MCF 10A (cell line): ENCODE results near the gene SPRN. TPM values are rescaled to one million over a fixed set of nuclear protein-coding genes. Genes with fewer than 3 reads are reported as not detected.

Experiments used
- BruUV-seq: library from RNA; stranded (reverse); fragments of 400-500 nt; replicated peaks from 2 replicates; lab custom pipeline; 2021; lab: Mats Ljungman, UMichigan
- CTCF ChIA-PET: fragments of 300-600 bp; sonication (Branson Sonifier 250); formaldehyde crosslinking; extraction: SDS; loops from one replicate; lab custom pipeline; 2021; ENCODE audit warnings: antibody characterized with exemption, inconsistent platforms; lab: Yijun Ruan, JAX
- POLR2A ChIA-PET: fragments of 300-600, 350-650 bp; sonication (Branson Sonifier 250); formaldehyde crosslinking; extraction: SDS; loops from one replicate; lab custom pipeline; 2020; ENCODE audit warnings: antibody characterized with exemption, inconsistent platforms; lab: Yijun Ruan, JAX
- DNase-seq: peaks from one replicate; pipeline ENCODE4 v3.0.0-alpha.2; 2018; ENCODE audit not compliant: unreplicated experiment
- H3K27ac Mint-ChIP-seq: one replicate; pipeline ENCODE4 v1.8.0; 2022; ENCODE audit warnings: mild to moderate bottlenecking, low read depth, mixed read lengths; ENCODE audit not compliant: unreplicated experiment
- H3K27me3 Mint-ChIP-seq: one replicate; pipeline ENCODE4 v1.8.0; 2022; ENCODE audit warnings: mixed read lengths; ENCODE audit not compliant: insufficient read depth, unreplicated experiment
- H3K36me3 Mint-ChIP-seq: one replicate; pipeline ENCODE4 v1.8.0; 2022; ENCODE audit warnings: mild to moderate bottlenecking, moderate library complexity, mixed read lengths; ENCODE audit not compliant: insufficient read depth, unreplicated experiment
- H3K4me1 Mint-ChIP-seq: one replicate; pipeline ENCODE4 v1.8.0; 2022; ENCODE audit warnings: mixed read lengths; ENCODE audit not compliant: insufficient read depth, unreplicated experiment
- H3K4me3 Mint-ChIP-seq: one replicate; pipeline ENCODE4 v1.8.0; 2022; ENCODE audit warnings: mild to moderate bottlenecking, moderate library complexity, mixed read lengths; ENCODE audit not compliant: unreplicated experiment
- H3K9me3 Mint-ChIP-seq: one replicate; pipeline ENCODE4 v1.8.0; 2022; ENCODE audit warnings: mixed read lengths; ENCODE audit not compliant: unreplicated experiment
- CTCF ChIP-seq: fragments of 200-600 bp; IDR thresholded peaks from one replicate; pipeline ENCODE4 v1.8.0; 2022; ENCODE audit warnings: antibody characterized with exemption, mild to moderate bottlenecking; ENCODE audit not compliant: unreplicated experiment
- intact Hi-C: fragments of 100-400 bp; cut with micrococcal nuclease; formaldehyde crosslinking; loops from 2 replicates; pipeline ENCODE4 v1.14.1; 2022
- total RNA-seq: library from RNA; stranded (reverse); gene quantifications from 2 replicates; pipeline ENCODE4 v1.2.3, GENCODE V29; 2022

The SPRN gene
- total RNA-seq, 1 experiment from 2014 or later: not detected

DNA sequence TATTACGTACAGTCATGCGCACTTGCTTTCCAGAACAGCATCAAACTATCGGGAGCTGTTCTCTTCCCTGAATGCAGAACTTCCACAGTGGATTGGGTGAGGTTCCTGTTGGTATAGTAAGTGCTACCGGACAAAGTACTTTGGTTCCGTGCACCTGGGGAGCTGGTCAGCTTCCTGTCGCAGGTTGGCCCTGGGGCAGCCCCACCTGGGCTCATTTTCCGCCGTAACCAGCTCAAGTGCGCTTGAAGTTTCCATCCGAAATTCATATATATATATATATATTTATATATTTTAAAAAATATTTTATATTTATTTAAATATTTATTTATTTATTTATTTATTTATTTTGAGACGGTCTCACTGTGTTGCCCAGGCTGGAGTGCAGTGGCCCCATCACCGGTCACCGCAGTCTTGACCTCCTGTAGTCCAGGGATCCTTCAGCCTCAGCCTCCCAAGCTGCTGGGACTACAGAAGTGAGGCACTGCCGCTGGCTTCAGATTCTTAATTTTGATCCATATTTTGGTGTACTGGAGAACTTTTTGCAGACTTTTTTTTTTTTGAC is 35.9 kb upstream of the SPRN start:
- no TSS peak for BruUV-seq
- no peak for TF ChIP-seq CTCF
- no peak overlapping the region for H3K4me3 Mint-ChIP-seq
- CTCF ChIA-PET: interaction anchor here (1.4 kb wide), 1 partner anchor 154 kb away, joined by 4 read pairs; no protein-coding TSS in a partner anchor
- H3K27ac Mint-ChIP-seq: no peak overlapping the region
- POLR2A ChIA-PET: no interaction called here
- H3K36me3 Mint-ChIP-seq: no peaks in the 10 kb centered on the region
- no peak for DNase-seq
- H3K27me3 Mint-ChIP-seq: no peaks in the 10 kb centered on the region
- H3K4me1 Mint-ChIP-seq: no peaks in the 10 kb centered on the region
- intact Hi-C loops: no loop called here
- no peaks in the 10 kb centered on the region for H3K9me3 Mint-ChIP-seq

DNA sequence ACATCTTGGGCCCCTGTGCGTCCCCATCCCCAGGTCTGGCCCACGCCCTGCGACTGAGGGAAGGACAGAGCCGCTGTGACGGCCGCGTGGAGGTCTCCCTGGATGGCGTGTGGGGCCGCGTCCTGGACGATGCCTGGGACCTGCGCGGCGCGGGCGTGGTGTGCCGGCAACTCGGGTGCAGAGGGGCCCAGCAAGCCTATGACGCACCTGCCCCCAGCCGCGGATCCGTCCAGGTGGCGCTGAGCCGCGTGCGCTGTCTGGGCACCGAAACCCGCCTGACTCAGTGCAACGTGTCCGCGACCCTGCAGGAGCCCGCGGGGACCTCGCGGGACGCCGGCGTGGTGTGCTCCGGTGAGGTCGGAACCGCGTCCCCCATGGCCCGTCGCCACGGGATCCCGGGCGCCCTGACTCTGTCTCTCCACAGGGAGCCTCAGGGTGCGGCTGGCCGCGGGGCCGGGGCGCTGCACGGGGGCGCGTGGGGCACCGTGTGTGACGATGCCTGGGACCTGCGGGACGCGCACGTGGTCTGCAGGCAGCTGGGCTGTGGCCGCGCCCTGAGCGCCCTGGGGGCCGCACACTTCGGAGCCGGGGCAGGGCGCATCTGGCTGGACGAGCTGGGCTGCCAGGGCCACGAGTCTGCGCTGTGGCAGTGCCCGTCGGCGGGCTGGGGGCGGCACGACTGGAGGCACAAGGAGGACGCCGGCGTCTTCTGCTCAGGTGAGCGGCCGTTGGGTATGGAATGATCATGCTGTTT is 35.2 kb upstream of the SPRN start:
- BruUV-seq: no TSS peak
- intact Hi-C loops: no loop called here

DNA sequence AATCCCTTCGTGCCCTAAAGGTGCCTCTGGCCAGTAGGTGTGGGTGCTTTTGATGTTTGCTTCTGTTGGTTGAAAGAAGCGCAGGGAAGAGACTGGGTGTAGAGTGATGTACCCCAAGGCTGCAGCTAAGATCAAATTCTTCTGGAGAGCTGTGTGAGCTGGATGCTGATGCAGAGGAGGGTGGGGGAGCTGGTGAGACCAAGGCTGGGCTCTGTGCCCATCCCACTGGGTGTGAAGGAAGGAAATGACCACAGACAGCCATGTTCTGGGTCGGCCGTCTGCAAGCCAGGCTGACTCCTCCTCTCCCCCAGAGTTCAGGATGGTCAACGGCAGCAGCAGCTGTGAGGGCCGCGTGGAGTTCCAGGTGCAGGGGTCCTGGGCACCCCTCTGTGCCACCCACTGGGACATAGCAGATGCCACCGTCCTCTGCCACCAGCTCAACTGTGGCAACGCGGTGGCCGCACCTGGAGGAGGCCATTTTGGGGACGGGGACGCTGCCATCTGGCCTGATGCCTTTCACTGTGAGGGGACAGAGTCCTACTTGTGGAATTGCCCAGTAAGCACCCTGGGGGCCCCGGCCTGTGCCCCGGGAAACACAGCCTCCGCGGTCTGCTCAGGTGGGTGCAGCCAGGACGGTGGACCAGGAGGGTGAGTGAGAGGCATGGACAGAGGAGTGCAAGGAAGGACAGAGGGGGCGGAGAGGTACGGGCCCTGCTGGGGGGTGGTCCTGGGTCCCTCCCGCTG is 34.5 kb upstream of the SPRN start:
- intact Hi-C loops: no loop called here
- no peak for DNase-seq
- ChIA-PET CTCF (no interaction called here), POLR2A (no interaction called here)
- no peak overlapping the region for H3K27ac Mint-ChIP-seq
- H3K4me1 Mint-ChIP-seq: no peaks in the 10 kb centered on the region
- H3K4me3 Mint-ChIP-seq: no peak overlapping the region
- H3K9me3 Mint-ChIP-seq: no peaks in the 10 kb centered on the region
- H3K27me3 Mint-ChIP-seq: no peaks in the 10 kb centered on the region
- BruUV-seq: no TSS peak
- no peaks in the 10 kb centered on the region for H3K36me3 Mint-ChIP-seq
- no peak for TF ChIP-seq CTCF

More for the DNA sequence above, 35.2 kb upstream of the SPRN start:
- Mint-ChIP-seq H3K4me3 (no peak overlapping the region), H3K27me3 (no peaks in the 10 kb centered on the region), H3K36me3 (no peaks in the 10 kb centered on the region), H3K27ac (no peak overlapping the region), H3K4me1 (no peaks in the 10 kb centered on the region), H3K9me3 (no peaks in the 10 kb centered on the region)
- ChIA-PET POLR2A (no interaction called here), CTCF (interaction anchor here (1.4 kb wide), 1 partner anchor 154 kb away, joined by 4 read pairs; no protein-coding TSS in a partner anchor)
- no peak for TF ChIP-seq CTCF
- DNase-seq: no peak
